SK-N-SH (cell line): ENCODE data around the gene AGMO. TPM values are rescaled to one million over a fixed set of nuclear protein-coding genes. Genes with fewer than 3 reads are reported as not detected.
A peak's percentile ranks its signal among the peaks of the same experiment; 100 is the strongest.

Source experiments
- CTCF ChIA-PET: fragments of 300-600, 350-600 bp; formaldehyde crosslinking; extraction: SDS; loops from one replicate; lab custom pipeline; 2021; lab: Yijun Ruan, JAX
- POLR2A ChIA-PET: fragments of 350-600 bp; sonication (Branson Sonifier 250); formaldehyde crosslinking; extraction: SDS; loops from one replicate; lab custom pipeline; 2020; ENCODE audit warnings: antibody characterized with exemption, inconsistent platforms; lab: Yijun Ruan, JAX
- DNase-seq: peaks from one replicate; pipeline ENCODE4 v3.0.0; 2012
- H2AFZ ChIP-seq: fragments of 200-600 bp; sonication (generic); 2 replicates; pipeline ENCODE4 v1.8.1; 2016; ENCODE audit warnings: antibody characterized with exemption, mild to moderate bottlenecking, low read depth
- H3F3A ChIP-seq: fragments of 200-600 bp; sonication (generic); replicated peaks from 2 replicates; pipeline ENCODE3; 2016; ENCODE audit warnings: antibody characterized with exemption, mild to moderate bottlenecking; ENCODE audit not compliant: insufficient read depth
- H3K27ac ChIP-seq, 2 experiments: fragments of 200-500 bp in 1 of 2; fragments of 200-600 bp in 1 of 2; sonication (Bioruptor generic) in 1 of 2; sonication (generic), shearing (Covaris generic) in 1 of 2; 2 replicates each; pipeline versions ENCODE4 v1.5.1 to v1.6.1; 2014 to 2016; ENCODE audit warnings: low read depth in 2 of 2, inconsistent platforms in 1 of 2, low read length in 1 of 2, mild to moderate bottlenecking in 1 of 2, mixed read lengths in 1 of 2
- H3K27me3 ChIP-seq: fragments of 200-600 bp; sonication (generic), shearing (Covaris generic); 2 replicates; pipeline ENCODE4 v1.6.1; 2016; ENCODE audit warnings: mixed run types; ENCODE audit not compliant: insufficient read depth
- H3K36me3 ChIP-seq, 2 experiments: fragments of 200-500 bp in 1 of 2; fragments of 200-600 bp in 1 of 2; sonication (Bioruptor generic) in 1 of 2; sonication (generic) in 1 of 2; replicated peaks in 1 of 2; 2 replicates each; pipeline versions ENCODE3 to v1.5.1; 2014 to 2016; ENCODE audit warnings: low read length in 1 of 2, mild to moderate bottlenecking in 1 of 2; ENCODE audit not compliant: insufficient read depth in 2 of 2, control insufficient read depth in 1 of 2
- H3K4me1 ChIP-seq, 2 experiments: fragments of 200-500 bp in 1 of 2; fragments of 200-600 bp in 1 of 2; sonication (Bioruptor generic) in 1 of 2; sonication (generic), shearing (Covaris generic) in 1 of 2; 2 replicates each; pipeline versions ENCODE4 v1.5.1 to v1.6.1; 2014 to 2016; ENCODE audit warnings: low read depth in 1 of 2, low read length in 1 of 2, mixed run types in 1 of 2; ENCODE audit not compliant: insufficient read depth in 2 of 2, control insufficient read depth in 1 of 2
- H3K4me2 ChIP-seq: fragments of 200-600 bp; sonication (generic), shearing (Covaris generic); 2 replicates; pipeline ENCODE4 v1.6.1; 2017; ENCODE audit warnings: mixed run types
- H3K4me3 ChIP-seq, 2 experiments: fragments of 200-500 bp in 1 of 2; fragments of 200-600 bp in 1 of 2; sonication (Bioruptor generic) in 1 of 2; sonication (generic), shearing (Covaris generic) in 1 of 2; 2 replicates each; pipeline versions ENCODE4 v1.5.1 to v1.8.1; 2014 to 2016; ENCODE audit warnings: low read depth in 2 of 2, inconsistent platforms in 1 of 2, low read length in 1 of 2, mild to moderate bottlenecking in 1 of 2, mixed read lengths in 1 of 2, moderate library complexity in 1 of 2
- H3K79me2 ChIP-seq: fragments of 200-600 bp; sonication (generic); 2 replicates; pipeline ENCODE4 v1.8.1; 2017; ENCODE audit warnings: mild to moderate bottlenecking; ENCODE audit not compliant: insufficient read depth
- H3K9ac ChIP-seq: fragments of 200-600 bp; sonication (generic); 2 replicates; pipeline ENCODE4 v1.6.1; 2017; ENCODE audit warnings: mixed run types
- H3K9me2 ChIP-seq: fragments of 200-600 bp; sonication (generic); 2 replicates; pipeline ENCODE4 v1.6.1; 2017; ENCODE audit warnings: mixed run types
- H3K9me3 ChIP-seq: fragments of 200-600 bp; sonication (generic); 2 replicates; pipeline ENCODE4 v1.6.1; 2017; ENCODE audit warnings: mixed run types, mild to moderate bottlenecking, moderate library complexity
- H4K20me1 ChIP-seq: fragments of 200-600 bp; sonication (generic); 2 replicates; pipeline ENCODE4 v1.6.1; 2017; ENCODE audit warnings: mild to moderate bottlenecking, mixed run types; ENCODE audit not compliant: insufficient read depth
- CHD2 ChIP-seq: fragments of 150-350 bp; IDR thresholded peaks from 2 replicates; pipeline ENCODE4 v1.6.1; 2018; ENCODE audit warnings: low read length; ENCODE audit not compliant: partially characterized antibody
- ELF1 ChIP-seq: IDR thresholded peaks from 2 replicates; pipeline ENCODE4 v1.4.0; 2012
- EP300 ChIP-seq, 2 experiments: IDR thresholded peaks; 2 replicates each; pipeline versions ENCODE4 v1.4.0 to v1.6.1; 2012; ENCODE audit warnings: borderline replicate concordance in 1 of 2, low read depth in 1 of 2, low read length in 1 of 2
- EZH2phosphoT487 ChIP-seq: fragments of 200-600 bp; sonication (generic); IDR thresholded peaks from 2 replicates; pipeline ENCODE4 v1.6.1; 2017; ENCODE audit warnings: low read depth, mixed run types, mild to moderate bottlenecking, antibody characterized with exemption, moderate library complexity, borderline replicate concordance
- GABPA ChIP-seq: IDR thresholded peaks from 2 replicates; pipeline ENCODE4 v1.4.0; 2012; ENCODE audit warnings: low read depth, mild to moderate bottlenecking
- GATA2 ChIP-seq: sonication (generic); formaldehyde crosslinking; IDR thresholded peaks from 2 replicates; pipeline ENCODE4 v1.5.0; 2020; ENCODE audit warnings: mild to moderate bottlenecking, missing genetic modification reagents
- MEF2A ChIP-seq: IDR thresholded peaks from 2 replicates; pipeline ENCODE4 v1.4.0; 2012; ENCODE audit warnings: low read depth, borderline replicate concordance
- MXI1 ChIP-seq: IDR thresholded peaks from 2 replicates; pipeline ENCODE4 v1.6.1; 2012; ENCODE audit warnings: mild to moderate bottlenecking, low read depth, low read length, improper control_type of control experiment
- NFIC ChIP-seq: IDR thresholded peaks from 2 replicates; pipeline ENCODE4 v1.4.0; 2012; ENCODE audit warnings: borderline replicate concordance
- PBX3 ChIP-seq: IDR thresholded peaks from 2 replicates; pipeline ENCODE4; 2012
- POLR2AphosphoS5 ChIP-seq: IDR thresholded peaks from 2 replicates; pipeline ENCODE4 v1.6.1; 2012; ENCODE audit warnings: low read depth, low read length
- RCOR1 ChIP-seq: fragments of 150-350 bp; IDR thresholded peaks from 2 replicates; pipeline ENCODE4 v1.6.1; 2017; ENCODE audit warnings: antibody characterized with exemption, low read length
- REST ChIP-seq: IDR thresholded peaks from 2 replicates; pipeline ENCODE4 v1.6.1; 2012; ENCODE audit warnings: mild to moderate bottlenecking, low read depth, low read length, moderate library complexity
- RXRA ChIP-seq: IDR thresholded peaks from 2 replicates; pipeline ENCODE4 v1.4.0; 2012; ENCODE audit warnings: low read depth, mild to moderate bottlenecking, borderline replicate concordance
- SMC3 ChIP-seq: IDR thresholded peaks from 2 replicates; pipeline ENCODE4 v1.6.1; 2012; ENCODE audit warnings: low read depth, low read length, improper control_type of control experiment
- TEAD4 ChIP-seq: IDR thresholded peaks from 2 replicates; pipeline ENCODE4 v1.4.0; 2012; ENCODE audit warnings: mild to moderate bottlenecking, borderline replicate concordance; ENCODE audit not compliant: insufficient read depth
- USF1 ChIP-seq: IDR thresholded peaks from 2 replicates; pipeline ENCODE4 v1.4.0; 2012; ENCODE audit warnings: low read depth, borderline replicate concordance
- YY1 ChIP-seq: IDR thresholded peaks from 2 replicates; pipeline ENCODE4 v1.4.0; 2012; ENCODE audit warnings: low read depth, mild to moderate bottlenecking
- WGBS: methylation state at CpG from one replicate; pipeline ENCODE4 v1.1.6; 2017; ENCODE audit warnings: low lambda C conversion rate; 5-methylcytosine and 5-hydroxymethylcytosine counted together
- polyA plus RNA-seq, 3 experiments: library from polyadenylated mRNA; depleted of rRNA; stranded (reverse); fragments of >200 nt; gene quantifications; 2 replicates each; pipeline ENCODE4 v1.2.3, GENCODE V29; 2012

Gene AGMO
- polyA plus RNA-seq, 1 of the 3 experiments (the other 2 are of a cell fraction): 0.05 TPM

GRCh38 chr7:15464667-15465121 is 97.1 kb downstream of the AGMO start:
- H3K4me3 ChIP-seq: no peak overlapping the region
- no peaks in the 10 kb centered on the region for H3K79me2 ChIP-seq
- TF ChIP-seq USF1: no peak
- no peak for DNase-seq
- H3K4me2 ChIP-seq: no peak overlapping the region
- H3K9ac ChIP-seq: no peak overlapping the region
- no peaks in the 10 kb centered on the region for H3K9me3 ChIP-seq
- ChIA-PET CTCF (no interaction called here), POLR2A (no interaction called here)
- H3K27ac ChIP-seq: peak overlapping the region in 1 of 2 experiments; percentile 9; a peak in 1 of 4 replicates
- H3K9me2 ChIP-seq: no peaks in the 10 kb centered on the region
- WGBS: 68% methylated on average over 3 of the region's 3 CpGs
- peaks cover 0 to 26% of the 10 kb centered on the region in 2 experiments; a peak in 3 of 4 replicates for H3K4me1 ChIP-seq
- H3F3A ChIP-seq: peaks cover 21% of the 10 kb centered on the region
- no peaks in the 10 kb centered on the region for H4K20me1 ChIP-seq
- no peaks in the 10 kb centered on the region for H3K27me3 ChIP-seq
- H2AFZ ChIP-seq: no peak overlapping the region
- no peaks in the 10 kb centered on the region for H3K36me3 ChIP-seq

GRCh38 chr7:15463801-15464666 is 97.8 kb downstream of the AGMO start:
- no peak for TF ChIP-seq USF1
- TF ChIP-seq SMC3: no peak
- TF ChIP-seq CHD2: no peak
- TF ChIP-seq REST: no peak
- TF ChIP-seq TEAD4: no peak
- no peak for TF ChIP-seq GATA2
- TF ChIP-seq GABPA: no peak
- no peak for TF ChIP-seq PBX3
- TF ChIP-seq POLR2AphosphoS5: no peak
- no peak for TF ChIP-seq MXI1
- no peak for TF ChIP-seq YY1
- TF ChIP-seq EP300 (IDR thresholded peaks at IDR 0.05; ENCODE audit: borderline replicate concordance in 1 of 2, low read depth in 1 of 2, low read length in 1 of 2): no peak
- TF ChIP-seq RCOR1: no peak
- no peak for TF ChIP-seq EZH2phosphoT487
- TF ChIP-seq ELF1: no peak
- no peak for TF ChIP-seq RXRA
- TF ChIP-seq MEF2A: no peak
- no peak for TF ChIP-seq NFIC
- H3K4me1 ChIP-seq: peaks cover 0 to 33% of the 10 kb centered on the region in 2 experiments; a peak in 3 of 4 replicates
- H3K9me3 ChIP-seq: no peaks in the 10 kb centered on the region
- H3K4me2 ChIP-seq: no peak overlapping the region
- ChIA-PET CTCF (no interaction called here), POLR2A (no interaction called here)
- H3F3A ChIP-seq: peaks cover 21% of the 10 kb centered on the region
- H3K27ac ChIP-seq: peak overlapping the region in 1 of 2 experiments; percentile 9; a peak in 2 of 4 replicates
- H3K9ac ChIP-seq: no peak overlapping the region
- no peaks in the 10 kb centered on the region for H4K20me1 ChIP-seq
- H3K4me3 ChIP-seq: no peak overlapping the region
- 54% methylated on average over 6 of the region's 6 CpGs for WGBS
- no peak for DNase-seq
- H2AFZ ChIP-seq: no peak overlapping the region
- no peaks in the 10 kb centered on the region for H3K36me3 ChIP-seq
- H3K79me2 ChIP-seq: no peaks in the 10 kb centered on the region
- no peaks in the 10 kb centered on the region for H3K9me2 ChIP-seq
- no peaks in the 10 kb centered on the region for H3K27me3 ChIP-seq
